GM13977 (cell line): ENCODE data around the gene BABAM2.

ENCODE experiments used
- DNase-seq: peaks from one replicate; pipeline ENCODE4 v3.0.0; 2012; ENCODE audit warnings: low spot score
- in situ Hi-C: fragments of 300-500 bp; cut with MboI; formaldehyde crosslinking; loops from one replicate; pipeline ENCODE4 v1.12.0; 2022; ENCODE audit warnings: low sequenced_read_pairs, low pct_unique_long_range_greater_than_20kb, mixed read lengths, inconsistent platforms; ENCODE audit not compliant: unreplicated experiment
- TF ChIP-seq, protein P1 (sequence below): IDR thresholded peaks from 2 replicates; pipeline ENCODE4 v1.5.1; 2012; ENCODE audit warnings: mild to moderate bottlenecking, control low read depth; ENCODE audit not compliant: insufficient read depth; ENCODE audit errors: extremely low read depth, missing control alignments

BABAM2 gene

DNA sequence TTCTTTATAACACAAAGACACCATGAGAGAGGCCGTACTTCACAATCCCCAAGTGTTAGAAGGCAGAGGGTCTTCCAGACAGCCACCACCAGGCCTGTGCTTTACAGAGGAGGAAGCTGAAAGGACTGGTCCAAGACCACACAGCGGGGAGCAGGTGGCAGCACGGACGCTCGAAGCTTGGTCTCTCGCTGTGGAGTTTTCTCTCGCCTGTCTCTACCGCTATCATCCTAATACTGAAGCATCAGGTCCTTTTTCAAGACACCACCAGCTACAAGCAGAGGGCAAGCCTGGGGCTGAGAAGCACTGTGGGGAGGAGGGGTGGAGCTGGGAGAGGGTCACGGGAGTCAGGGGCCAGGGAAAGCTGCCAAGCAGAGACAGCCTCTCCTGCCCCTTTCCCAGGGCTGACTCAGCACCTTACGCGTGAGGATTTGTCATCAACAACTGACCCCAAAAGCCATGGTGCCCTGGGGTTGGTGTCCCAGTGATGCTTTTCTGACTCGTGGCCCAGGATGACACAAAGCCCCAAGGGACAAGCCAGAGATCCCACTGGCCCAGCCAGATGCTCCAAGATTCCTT lies 470.3 kb downstream of the BABAM2 start:
- in situ Hi-C loops = no loop called here
- TF ChIP-seq, protein P1, sequence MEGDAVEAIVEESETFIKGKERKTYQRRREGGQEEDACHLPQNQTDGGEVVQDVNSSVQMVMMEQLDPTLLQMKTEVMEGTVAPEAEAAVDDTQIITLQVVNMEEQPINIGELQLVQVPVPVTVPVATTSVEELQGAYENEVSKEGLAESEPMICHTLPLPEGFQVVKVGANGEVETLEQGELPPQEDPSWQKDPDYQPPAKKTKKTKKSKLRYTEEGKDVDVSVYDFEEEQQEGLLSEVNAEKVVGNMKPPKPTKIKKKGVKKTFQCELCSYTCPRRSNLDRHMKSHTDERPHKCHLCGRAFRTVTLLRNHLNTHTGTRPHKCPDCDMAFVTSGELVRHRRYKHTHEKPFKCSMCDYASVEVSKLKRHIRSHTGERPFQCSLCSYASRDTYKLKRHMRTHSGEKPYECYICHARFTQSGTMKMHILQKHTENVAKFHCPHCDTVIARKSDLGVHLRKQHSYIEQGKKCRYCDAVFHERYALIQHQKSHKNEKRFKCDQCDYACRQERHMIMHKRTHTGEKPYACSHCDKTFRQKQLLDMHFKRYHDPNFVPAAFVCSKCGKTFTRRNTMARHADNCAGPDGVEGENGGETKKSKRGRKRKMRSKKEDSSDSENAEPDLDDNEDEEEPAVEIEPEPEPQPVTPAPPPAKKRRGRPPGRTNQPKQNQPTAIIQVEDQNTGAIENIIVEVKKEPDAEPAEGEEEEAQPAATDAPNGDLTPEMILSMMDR = no peak
- no peak for DNase-seq

GRCh38 chr2:28361991-28362710 lies 471.6 kb downstream of the BABAM2 start:
- no peak for DNase-seq
- in situ Hi-C loops = no loop called here
- TF ChIP-seq, protein P1 = no peak

DNA sequence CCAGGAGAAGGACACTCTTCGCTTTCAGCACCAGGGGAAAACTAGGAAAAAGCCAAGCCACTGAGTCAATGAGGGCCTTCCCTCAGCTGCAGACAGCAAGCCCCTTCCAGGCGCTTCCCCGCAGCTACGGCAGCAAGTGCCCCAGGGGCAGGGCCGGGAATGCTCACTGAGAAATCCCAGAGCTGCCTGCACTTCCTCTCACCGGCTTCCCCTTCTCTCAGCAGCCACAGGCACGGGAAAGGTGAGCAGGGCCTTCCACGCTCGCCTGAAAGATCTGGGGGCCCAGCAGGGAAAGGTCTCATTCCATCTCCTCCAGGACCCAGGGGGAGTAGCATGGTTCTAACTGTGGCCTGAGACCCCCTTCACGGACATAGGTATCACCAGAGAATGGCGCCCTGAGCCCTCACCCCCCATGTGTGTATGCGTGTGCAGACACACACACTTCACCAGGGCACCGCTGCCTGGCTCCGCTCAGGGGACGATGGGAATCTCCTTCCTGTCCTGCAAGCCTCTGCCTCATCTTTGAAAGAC lies 472.5 kb downstream of the BABAM2 start:
- no peak for DNase-seq
- in situ Hi-C loops = no loop called here
- TF ChIP-seq, protein P1 = no peak

DNA sequence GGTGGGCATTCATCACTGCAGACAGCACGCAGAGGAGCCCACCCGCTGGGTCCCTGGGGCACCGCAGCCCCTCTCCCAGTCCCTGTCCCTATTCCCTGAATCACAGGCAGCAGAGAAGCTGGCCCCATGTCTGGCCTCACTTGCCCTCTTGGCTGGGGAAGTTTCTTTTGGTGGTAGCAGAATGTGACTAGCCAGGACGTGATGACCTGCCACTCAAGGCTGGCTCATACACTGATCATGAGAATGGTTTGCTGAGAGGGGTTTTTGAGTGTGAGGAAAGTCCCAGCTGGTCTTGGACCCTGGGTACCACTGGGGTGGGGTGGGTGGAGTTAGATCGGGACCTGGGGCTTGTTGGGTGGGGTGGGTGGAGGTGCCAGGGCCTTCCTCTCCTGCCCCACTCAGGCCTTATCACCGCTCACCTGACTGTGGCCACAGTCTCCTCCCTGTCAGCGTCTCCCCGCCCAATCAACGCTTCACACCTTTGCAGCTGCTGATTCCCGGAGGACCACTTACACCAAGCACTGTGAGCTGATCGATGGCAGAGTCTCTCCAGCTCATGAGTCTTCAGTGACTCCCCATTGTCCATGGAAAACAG lies 473.3 kb downstream of the BABAM2 start:
- no peak for DNase-seq
- in situ Hi-C loops = no loop called here
- TF ChIP-seq, protein P1 = no peak

DNA sequence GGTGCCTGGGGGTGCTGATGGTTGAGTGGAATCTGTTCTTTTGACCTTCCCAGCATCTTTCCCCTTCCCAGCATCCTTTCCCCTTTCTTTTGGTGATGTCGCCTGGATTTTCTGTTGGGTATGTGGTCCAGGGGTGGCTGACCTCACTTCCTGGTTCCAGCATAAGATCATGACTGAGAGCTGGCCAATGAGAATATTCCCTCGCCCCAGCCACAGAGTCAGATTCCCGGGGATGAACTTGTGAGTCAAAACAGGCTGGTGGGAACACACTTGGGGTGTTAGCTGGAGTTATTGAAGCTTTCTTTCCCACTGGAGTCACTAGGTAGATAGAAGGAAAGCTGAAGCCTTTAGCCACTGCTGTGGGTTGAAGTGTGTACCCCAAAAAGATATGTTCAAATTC lies 474.1 kb downstream of the BABAM2 start:
- TF ChIP-seq, protein P1 = no peak
- DNase-seq = no peak
- in situ Hi-C loops = no loop called here

DNA sequence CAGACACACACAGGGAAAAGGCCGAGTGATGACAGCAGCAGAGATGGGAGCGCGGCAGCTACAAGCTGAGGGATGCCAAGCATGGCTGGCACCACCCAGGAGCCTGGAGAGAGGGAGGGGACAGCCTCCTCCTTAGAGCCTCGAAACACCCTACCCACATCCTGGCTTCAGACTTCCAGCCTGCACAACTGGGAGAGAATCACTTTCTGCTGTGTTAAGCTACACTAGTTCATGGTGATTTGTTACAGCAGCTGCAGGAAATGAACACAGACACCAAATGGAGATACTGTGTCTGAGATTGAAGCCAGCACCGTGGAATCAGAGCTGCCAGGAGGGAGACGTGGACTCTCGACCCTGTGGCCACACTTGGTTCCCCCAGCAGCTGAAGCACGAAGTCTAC lies 474.6 kb downstream of the BABAM2 start:
- TF ChIP-seq, protein P1 = no peak
- no peak for DNase-seq
- in situ Hi-C loops = no loop called here
